PC-9 (cell line): ENCODE results near the gene ALKAL2.

Experiments used
- EZH2 ChIP-seq: fragments of 200-600 bp; sonication (generic); IDR thresholded peaks from 2 replicates; pipeline ENCODE4 v1.8.0; 2017; ENCODE audit warnings: antibody characterized with exemption, low read depth
- TF ChIP-seq, protein P1 (sequence below): fragments of 200-600 bp; sonication (generic); conservative IDR thresholded peaks from 2 replicates; pipeline ENCODE4 v1.6.1; 2017; ENCODE audit warnings: mixed run types, antibody characterized with exemption, mild to moderate bottlenecking, moderate library complexity

DNA sequence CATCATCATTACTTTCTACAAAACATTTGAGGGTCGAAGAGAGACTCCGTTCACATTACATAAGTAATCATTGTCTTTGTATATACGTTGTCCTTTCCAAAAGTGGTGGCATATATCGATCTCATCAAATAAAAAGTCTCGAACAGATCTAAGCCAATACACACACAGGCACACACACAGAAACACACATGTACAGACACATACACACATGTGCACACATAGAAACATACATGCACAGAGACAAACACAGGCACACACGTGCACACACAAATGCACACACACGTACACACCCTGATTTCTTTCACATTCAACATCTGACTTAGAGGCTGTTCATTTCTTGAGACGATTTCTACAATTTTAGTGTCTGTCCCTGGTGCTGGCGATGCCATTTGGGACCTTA lies 17.5 kb upstream of the ALKAL2 start:
- TF ChIP-seq EZH2: no peak
- TF ChIP-seq, protein P1, sequence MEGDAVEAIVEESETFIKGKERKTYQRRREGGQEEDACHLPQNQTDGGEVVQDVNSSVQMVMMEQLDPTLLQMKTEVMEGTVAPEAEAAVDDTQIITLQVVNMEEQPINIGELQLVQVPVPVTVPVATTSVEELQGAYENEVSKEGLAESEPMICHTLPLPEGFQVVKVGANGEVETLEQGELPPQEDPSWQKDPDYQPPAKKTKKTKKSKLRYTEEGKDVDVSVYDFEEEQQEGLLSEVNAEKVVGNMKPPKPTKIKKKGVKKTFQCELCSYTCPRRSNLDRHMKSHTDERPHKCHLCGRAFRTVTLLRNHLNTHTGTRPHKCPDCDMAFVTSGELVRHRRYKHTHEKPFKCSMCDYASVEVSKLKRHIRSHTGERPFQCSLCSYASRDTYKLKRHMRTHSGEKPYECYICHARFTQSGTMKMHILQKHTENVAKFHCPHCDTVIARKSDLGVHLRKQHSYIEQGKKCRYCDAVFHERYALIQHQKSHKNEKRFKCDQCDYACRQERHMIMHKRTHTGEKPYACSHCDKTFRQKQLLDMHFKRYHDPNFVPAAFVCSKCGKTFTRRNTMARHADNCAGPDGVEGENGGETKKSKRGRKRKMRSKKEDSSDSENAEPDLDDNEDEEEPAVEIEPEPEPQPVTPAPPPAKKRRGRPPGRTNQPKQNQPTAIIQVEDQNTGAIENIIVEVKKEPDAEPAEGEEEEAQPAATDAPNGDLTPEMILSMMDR: no peak
